HepG2 (cell line): ENCODE data around the gene HES6. TPM values are rescaled to one million over a fixed set of nuclear protein-coding genes. Genes with fewer than 3 reads are reported as not detected.

ENCODE experiments used
- AGO1 ChIP-seq: fragments of 200-400 bp; formaldehyde crosslinking; IDR thresholded peaks from 2 replicates; pipeline ENCODE4 v1.6.1; 2017; ENCODE audit warnings: mild to moderate bottlenecking, low read depth, low read length, moderate library complexity; ENCODE audit not compliant: poor library complexity, severe bottlenecking
- GTF3A ChIP-seq: sonication (generic); formaldehyde crosslinking; conservative IDR thresholded peaks from 2 replicates; pipeline ENCODE4 v1.4.0; 2020; ENCODE audit warnings: mild to moderate bottlenecking, missing genetic modification reagents
- ISX ChIP-seq: sonication (generic); formaldehyde crosslinking; conservative IDR thresholded peaks from 2 replicates; pipeline ENCODE4 v1.5.0; 2020; ENCODE audit warnings: missing genetic modification reagents
- MXD3 ChIP-seq: IDR thresholded peaks from 2 replicates; pipeline ENCODE4 v1.6.1; 2016; ENCODE audit warnings: mild to moderate bottlenecking, missing biosample characterization, missing genetic modification reagents
- MYPOP ChIP-seq: sonication (generic); formaldehyde crosslinking; IDR thresholded peaks from 2 replicates; pipeline ENCODE4 v1.8.1; 2023; ENCODE audit warnings: mild to moderate bottlenecking, moderate library complexity, missing genetic modification reagents
- PPARG ChIP-seq: conservative IDR thresholded peaks from 2 replicates; pipeline ENCODE4 v1.6.1; 2016; ENCODE audit warnings: missing biosample characterization, missing genetic modification reagents
- RARG ChIP-seq: sonication (generic); formaldehyde crosslinking; IDR thresholded peaks from 2 replicates; pipeline ENCODE4 v1.4.0; 2020; ENCODE audit warnings: low read depth, mild to moderate bottlenecking, missing genetic modification reagents
- REPIN1 ChIP-seq: sonication (generic); formaldehyde crosslinking; IDR thresholded peaks from 2 replicates; pipeline ENCODE4 v1.8.0; 2022; ENCODE audit warnings: missing genetic modification reagents, low read depth, mild to moderate bottlenecking, borderline replicate concordance
- SP5 ChIP-seq: IDR thresholded peaks from 2 replicates; pipeline ENCODE4 v1.6.1; 2016; ENCODE audit warnings: low read depth, borderline replicate concordance
- YEATS4 ChIP-seq: sonication (generic); formaldehyde crosslinking; IDR thresholded peaks from 2 replicates; pipeline ENCODE4 v1.4.0; 2020; ENCODE audit warnings: missing genetic modification reagents, borderline replicate concordance
- ZBTB49 ChIP-seq: sonication (generic); formaldehyde crosslinking; IDR thresholded peaks from 2 replicates; pipeline ENCODE4 v1.4.0; 2020; ENCODE audit warnings: missing genetic modification reagents, borderline replicate concordance
- ZFP37 ChIP-seq: sonication (generic); formaldehyde crosslinking; IDR thresholded peaks from 2 replicates; pipeline ENCODE4 v1.4.0; 2020; ENCODE audit warnings: missing genetic modification reagents, borderline replicate concordance
- ZNF138 ChIP-seq: sonication (generic); formaldehyde crosslinking; IDR thresholded peaks from 2 replicates; pipeline ENCODE4 v1.5.0; 2020; ENCODE audit warnings: mild to moderate bottlenecking, low read depth, missing genetic modification reagents
- ZNF430 ChIP-seq: sonication (generic); formaldehyde crosslinking; IDR thresholded peaks from 2 replicates; pipeline ENCODE4 v1.9.0; 2021; ENCODE audit warnings: mild to moderate bottlenecking, missing genetic modification reagents
- ZNF496 ChIP-seq: sonication (generic); formaldehyde crosslinking; IDR thresholded peaks from 2 replicates; pipeline ENCODE4 v1.8.1; 2023; ENCODE audit warnings: mild to moderate bottlenecking, moderate library complexity, missing genetic modification reagents; ENCODE audit not compliant: insufficient replicate concordance
- ZNF512 ChIP-seq: sonication (generic); formaldehyde crosslinking; IDR thresholded peaks from 2 replicates; pipeline ENCODE4 v1.4.0; 2020; ENCODE audit warnings: mild to moderate bottlenecking, missing genetic modification reagents
- ZNF75D ChIP-seq: sonication (generic); formaldehyde crosslinking; IDR thresholded peaks from 2 replicates; pipeline ENCODE4 v1.8.1; 2023; ENCODE audit warnings: missing genetic modification reagents, mild to moderate bottlenecking, borderline replicate concordance
- polyA plus RNA-seq, 8 experiments: library from polyadenylated mRNA; depleted of rRNA in 3 of 8; stranded (reverse) in 7 of 8; unstranded in 1 of 8; fragments of >200 nt; fragmentation: Illumina TruSeq in 4 of 8; extraction: Trizol in 4 of 8; gene quantifications; 2 replicates each; pipeline versions ENCODE4 v1.2.1 to v1.2.3, GENCODE V29; 2011 to 2016; ENCODE audit warnings: low read depth in 4 of 8, missing spikeins in 1 of 8, mixed read lengths in 1 of 8; ENCODE audit not compliant: insufficient read depth in 1 of 8
- total RNA-seq, 5 experiments: library from RNA; depleted of rRNA; stranded (reverse); fragments of >200 nt; fragmentation: Illumina TruSeq; extraction: Trizol; gene quantifications; 2 replicates each; pipeline ENCODE4 v1.2.3, GENCODE V29; 2016; ENCODE audit warnings: low read depth in 1 of 5
- TF ChIP-seq, protein P1 (sequence below): IDR thresholded peaks from 2 replicates; pipeline ENCODE4 v1.6.1; 2012; ENCODE audit warnings: inconsistent platforms
- TF ChIP-seq, protein P2 (sequence below): sonication (generic); formaldehyde crosslinking; IDR thresholded peaks from 2 replicates; pipeline ENCODE4 v1.5.1; 2020; ENCODE audit warnings: mild to moderate bottlenecking, missing genetic modification reagents

HES6 gene
- total and polyA plus RNA-seq, 2 of the 13 experiments (the other 11 are each of a cell fraction or from before 2014, with no cell fraction given), result 19.5 to 82.8 TPM

GRCh38 chr2:238288650-238289573 is 49.1 kb upstream of the HES6 start (continued):
- TF ChIP-seq MXD3 (peak; percentile 92; the same call in 1 of the 2 replicates), YEATS4 (peak; percentile 92), AGO1 (no peak), GTF3A (no peak), PPARG (CRISPR knock-in tag) (peak; percentile 60; the same call in 1 of the 2 replicates), ZBTB49 (no peak), ZNF512 (CRISPR knock-in tag) (no peak), RARG (no peak), ZNF496 (CRISPR knock-in tag) (no peak), ZNF75D (CRISPR knock-in tag) (no peak), MYPOP (CRISPR knock-in tag) (no peak; the same call in 1 of the 2 replicates), ZNF138 (CRISPR knock-in tag) (peak; percentile 89; the same call in 1 of the 2 replicates), REPIN1 (CRISPR knock-in tag) (peak; percentile 69; the same call in 1 of the 2 replicates), ISX (CRISPR knock-in tag) (no peak), ZFP37 (CRISPR knock-in tag) (no peak), SP5 (0 out of 2 replicates have a peak, but pooled peaks have one; percentile 5), ZNF430 (peak; percentile 54; the same call in 1 of the 2 replicates)
- TF ChIP-seq, protein P1, sequence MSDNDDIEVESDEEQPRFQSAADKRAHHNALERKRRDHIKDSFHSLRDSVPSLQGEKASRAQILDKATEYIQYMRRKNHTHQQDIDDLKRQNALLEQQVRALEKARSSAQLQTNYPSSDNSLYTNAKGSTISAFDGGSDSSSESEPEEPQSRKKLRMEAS, result peak; percentile 100
- TF ChIP-seq, protein P2, sequence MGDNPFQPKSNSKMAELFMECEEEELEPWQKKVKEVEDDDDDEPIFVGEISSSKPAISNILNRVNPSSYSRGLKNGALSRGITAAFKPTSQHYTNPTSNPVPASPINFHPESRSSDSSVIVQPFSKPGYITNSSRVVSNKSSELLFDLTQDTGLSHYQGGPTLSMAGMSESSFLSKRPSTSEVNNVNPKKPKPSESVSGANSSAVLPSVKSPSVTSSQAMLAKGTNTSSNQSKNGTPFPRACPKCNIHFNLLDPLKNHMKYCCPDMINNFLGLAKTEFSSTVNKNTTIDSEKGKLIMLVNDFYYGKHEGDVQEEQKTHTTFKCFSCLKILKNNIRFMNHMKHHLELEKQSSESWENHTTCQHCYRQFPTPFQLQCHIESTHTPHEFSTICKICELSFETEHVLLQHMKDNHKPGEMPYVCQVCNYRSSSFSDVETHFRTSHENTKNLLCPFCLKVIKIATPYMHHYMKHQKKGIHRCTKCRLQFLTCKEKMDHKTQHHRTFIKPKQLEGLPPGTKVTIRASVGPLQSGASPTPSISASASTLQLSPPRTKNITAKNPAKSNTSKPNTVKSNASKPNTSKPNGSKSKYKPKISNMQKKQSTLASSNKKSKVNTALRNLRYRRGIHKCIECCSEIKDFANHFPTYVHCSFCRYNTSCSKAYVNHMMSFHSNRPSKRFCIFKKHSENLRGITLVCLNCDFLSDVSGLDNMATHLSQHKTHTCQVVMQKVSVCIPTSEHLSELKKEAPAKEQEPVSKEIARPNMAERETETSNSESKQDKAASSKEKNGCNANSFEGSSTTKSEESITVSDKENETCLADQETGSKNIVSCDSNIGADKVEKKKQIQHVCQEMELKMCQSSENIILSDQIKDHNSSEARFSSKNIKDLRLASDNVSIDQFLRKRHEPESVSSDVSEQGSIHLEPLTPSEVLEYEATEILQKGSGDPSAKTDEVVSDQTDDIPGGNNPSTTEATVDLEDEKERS, result no peak
